Breast epithelium (tissue), 3 donors: Measurements from ENCODE around the gene RND3.

ENCODE experiments used
- POLR2A ChIP-seq: fragments of 450-650 bp; IDR thresholded peaks from one replicate; pipeline ENCODE4 v1.6.1; 2016; ENCODE audit warnings: antibody characterized with exemption, mild to moderate bottlenecking, moderate library complexity
- TF ChIP-seq, protein P1 (sequence below), 3 donors: fragments of 450-650 bp; IDR thresholded peaks; one replicate each; pipeline ENCODE4 v1.5.1; 2016 to 2017; ENCODE audit warnings: antibody characterized with exemption in 3 of 3, mild to moderate bottlenecking in 3 of 3, moderate library complexity in 3 of 3

- no peak for TF ChIP-seq POLR2A
- TF ChIP-seq, protein P1, sequence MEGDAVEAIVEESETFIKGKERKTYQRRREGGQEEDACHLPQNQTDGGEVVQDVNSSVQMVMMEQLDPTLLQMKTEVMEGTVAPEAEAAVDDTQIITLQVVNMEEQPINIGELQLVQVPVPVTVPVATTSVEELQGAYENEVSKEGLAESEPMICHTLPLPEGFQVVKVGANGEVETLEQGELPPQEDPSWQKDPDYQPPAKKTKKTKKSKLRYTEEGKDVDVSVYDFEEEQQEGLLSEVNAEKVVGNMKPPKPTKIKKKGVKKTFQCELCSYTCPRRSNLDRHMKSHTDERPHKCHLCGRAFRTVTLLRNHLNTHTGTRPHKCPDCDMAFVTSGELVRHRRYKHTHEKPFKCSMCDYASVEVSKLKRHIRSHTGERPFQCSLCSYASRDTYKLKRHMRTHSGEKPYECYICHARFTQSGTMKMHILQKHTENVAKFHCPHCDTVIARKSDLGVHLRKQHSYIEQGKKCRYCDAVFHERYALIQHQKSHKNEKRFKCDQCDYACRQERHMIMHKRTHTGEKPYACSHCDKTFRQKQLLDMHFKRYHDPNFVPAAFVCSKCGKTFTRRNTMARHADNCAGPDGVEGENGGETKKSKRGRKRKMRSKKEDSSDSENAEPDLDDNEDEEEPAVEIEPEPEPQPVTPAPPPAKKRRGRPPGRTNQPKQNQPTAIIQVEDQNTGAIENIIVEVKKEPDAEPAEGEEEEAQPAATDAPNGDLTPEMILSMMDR (IDR thresholded peaks at IDR 0.05) = no peak
Measured at GRCh38 chr2:150520887-150521664, 33.6 kb upstream of the RND3 start.
